Natural killer cell treated with Interleukin-12 subunit alpha and Interleukin-12 subunit beta and Interleukin-15 and Interleukin-18, amount 100 ng/mL, for 72 hours (primary cell): Measurements from ENCODE around the gene PCBP3. TPM values are rescaled to one million over a fixed set of nuclear protein-coding genes. Genes with fewer than 3 reads are reported as not detected.

Experiments
- ATAC-seq, 2 donors: fragments of 150-1000 bp; cut with Tn5 transposase in 1 of 2; sonication (Bioruptor Pico), chemical (Tn5 transposase) in 1 of 2; 2 replicates each; pipeline ENCODE4 v1.10.0; 2021
- DNase-seq: peaks from one replicate; pipeline ENCODE4 v3.0.0; 2022; ENCODE audit warnings: low spot score
- H3K27ac Mint-ChIP-seq, 2 donors: 1 replicate in 1 of 2; 2 replicates in 1 of 2; pipeline ENCODE4 v1.8.0; 2022; ENCODE audit warnings: mixed read lengths in 2 of 2, mild to moderate bottlenecking in 1 of 2, moderate library complexity in 1 of 2
- H3K27me3 Mint-ChIP-seq, 2 donors: 1 replicate in 1 of 2; 2 replicates in 1 of 2; pipeline ENCODE4 v1.8.0; 2022; ENCODE audit warnings: mixed read lengths in 2 of 2
- H3K36me3 Mint-ChIP-seq: one replicate; pipeline ENCODE4 v1.8.0; 2022; ENCODE audit warnings: mixed read lengths
- H3K4me1 Mint-ChIP-seq, 2 donors: 1 replicate in 1 of 2; 2 replicates in 1 of 2; pipeline ENCODE4 v1.8.0; 2022; ENCODE audit warnings: low read depth in 2 of 2, mixed read lengths in 2 of 2, mild to moderate bottlenecking in 1 of 2
- H3K4me3 Mint-ChIP-seq: one replicate; pipeline ENCODE4 v1.8.0; 2022; ENCODE audit warnings: mixed read lengths
- H3K9me3 Mint-ChIP-seq: 2 replicates; pipeline ENCODE4 v1.8.0; 2022; ENCODE audit warnings: mixed read lengths
- total RNA-seq, 2 donors: library from RNA; stranded (reverse); gene quantifications; one replicate each; pipeline ENCODE4 v1.2.3, GENCODE V29; 2022

The PCBP3 gene
- total RNA-seq, 2 donors from 2014 or later: 0.43 to 1.4 TPM

DNA sequence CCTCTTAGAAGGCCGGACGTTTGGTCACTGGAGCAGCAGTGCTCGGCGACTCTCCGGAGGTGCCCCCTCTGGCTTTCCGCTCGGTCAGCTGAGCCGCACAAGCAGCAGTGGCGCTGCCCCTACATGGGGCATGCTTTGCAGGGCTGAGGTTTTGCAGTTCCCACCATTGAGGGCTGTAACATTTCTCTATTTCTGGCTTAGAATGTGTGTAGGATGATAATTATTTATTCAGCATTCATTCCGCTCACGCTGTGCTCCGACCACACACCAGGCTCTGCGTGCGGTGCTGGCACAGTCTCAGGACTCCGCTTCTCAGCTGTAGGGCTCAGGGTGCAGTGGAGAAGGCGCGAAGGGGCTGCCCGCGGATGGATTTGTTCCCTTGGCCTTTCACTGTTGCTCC, 119.5 kb downstream of the PCBP3 start:
- no peak for ATAC-seq
- H3K4me1 Mint-ChIP-seq: no peaks in the 10 kb centered on the region
- H3K27me3 Mint-ChIP-seq: peaks cover 16 to 34% of the 10 kb centered on the region in 2 donors
- no peaks in the 10 kb centered on the region for H3K9me3 Mint-ChIP-seq
- H3K4me3 Mint-ChIP-seq: no peak overlapping the region
- H3K36me3 Mint-ChIP-seq: no peaks in the 10 kb centered on the region
- DNase-seq: no peak
- no peak overlapping the region for H3K27ac Mint-ChIP-seq

- Mint-ChIP-seq H3K4me1 (no peaks in the 10 kb centered on the region), H3K4me3 (no peak overlapping the region), H3K27ac (no peak overlapping the region), H3K27me3 (peaks cover 16 to 34% of the 10 kb centered on the region in 2 donors), H3K9me3 (no peaks in the 10 kb centered on the region), H3K36me3 (no peaks in the 10 kb centered on the region)
- DNase-seq (no peak), ATAC-seq (no peak)
These were observed 120.0 kb downstream of the PCBP3 start for GRCh38 chr21:45763506-45763905.

DNA sequence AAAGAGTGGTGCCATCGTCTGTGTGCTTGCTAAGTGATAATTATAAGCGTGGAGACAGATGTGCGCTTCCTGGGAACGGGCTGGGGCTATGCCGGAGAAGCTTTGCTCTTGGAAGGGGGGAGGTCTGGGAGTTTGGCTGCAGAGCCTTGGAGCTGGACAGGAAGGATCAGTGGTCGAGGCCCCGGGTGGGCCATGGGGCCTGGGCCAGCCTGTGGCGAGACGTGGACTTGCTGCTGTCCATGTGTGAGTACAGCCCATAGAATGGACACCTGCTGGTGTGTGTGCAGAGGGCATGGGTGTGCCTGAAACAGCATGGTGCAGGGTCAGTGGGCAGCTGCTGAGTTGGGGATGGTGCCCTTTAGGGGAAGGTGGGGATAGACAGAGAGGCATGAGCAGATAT, 121.3 kb downstream of the PCBP3 start:
- H3K27me3 Mint-ChIP-seq: peaks cover 7 to 21% of the 10 kb centered on the region in 2 donors
- DNase-seq: no peak
- ATAC-seq: no peak
- no peaks in the 10 kb centered on the region for H3K4me1 Mint-ChIP-seq
- no peaks in the 10 kb centered on the region for H3K36me3 Mint-ChIP-seq
- H3K4me3 Mint-ChIP-seq: no peak overlapping the region
- H3K9me3 Mint-ChIP-seq: no peaks in the 10 kb centered on the region
- H3K27ac Mint-ChIP-seq: no peak overlapping the region

GRCh38 chr21:45765375-45765774, 121.8 kb downstream of the PCBP3 start:
- Mint-ChIP-seq H3K4me3 (no peak overlapping the region), H3K4me1 (no peaks in the 10 kb centered on the region), H3K9me3 (no peaks in the 10 kb centered on the region), H3K27me3 (peaks cover 5 to 15% of the 10 kb centered on the region in 2 donors), H3K27ac (no peak overlapping the region), H3K36me3 (no peaks in the 10 kb centered on the region)
- ATAC-seq (no peak), DNase-seq (no peak)

- no peak overlapping the region for H3K4me3 Mint-ChIP-seq
- peaks cover 4 to 11% of the 10 kb centered on the region in 2 donors for H3K27me3 Mint-ChIP-seq
- DNase-seq: no peak
- H3K9me3 Mint-ChIP-seq: no peaks in the 10 kb centered on the region
- no peaks in the 10 kb centered on the region for H3K4me1 Mint-ChIP-seq
- H3K27ac Mint-ChIP-seq: no peak overlapping the region
- H3K36me3 Mint-ChIP-seq: no peaks in the 10 kb centered on the region
- ATAC-seq: no peak
These were observed 122.5 kb downstream of the PCBP3 start for GRCh38 chr21:45766055-45766454.

DNA sequence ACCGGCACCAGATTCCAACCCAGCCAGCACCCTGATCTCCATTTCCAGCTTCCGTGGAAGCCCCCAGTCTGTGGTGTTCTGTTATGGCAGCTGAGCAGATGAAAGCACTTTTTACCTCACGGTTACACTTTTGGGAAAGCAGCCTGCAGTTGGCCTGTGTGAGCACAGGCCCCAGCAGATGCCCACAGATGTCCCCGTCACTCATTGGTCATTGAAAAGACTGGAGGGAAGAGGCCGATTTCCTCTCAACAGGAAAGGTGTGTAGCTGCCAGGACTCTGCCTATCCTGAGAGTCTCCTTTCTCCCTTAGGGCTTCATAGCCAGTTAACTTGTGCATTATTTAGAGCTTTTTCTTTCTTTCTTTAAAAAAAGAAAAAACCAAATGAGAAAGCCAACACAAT, 123.0 kb downstream of the PCBP3 start:
- peaks cover 4 to 6% of the 10 kb centered on the region in 2 donors for H3K27me3 Mint-ChIP-seq
- DNase-seq (no peak), ATAC-seq (no peak)
- no peaks in the 10 kb centered on the region for H3K36me3 Mint-ChIP-seq
- no peak overlapping the region for H3K27ac Mint-ChIP-seq
- H3K4me1 Mint-ChIP-seq: no peaks in the 10 kb centered on the region
- no peaks in the 10 kb centered on the region for H3K9me3 Mint-ChIP-seq
- H3K4me3 Mint-ChIP-seq: no peak overlapping the region

DNA sequence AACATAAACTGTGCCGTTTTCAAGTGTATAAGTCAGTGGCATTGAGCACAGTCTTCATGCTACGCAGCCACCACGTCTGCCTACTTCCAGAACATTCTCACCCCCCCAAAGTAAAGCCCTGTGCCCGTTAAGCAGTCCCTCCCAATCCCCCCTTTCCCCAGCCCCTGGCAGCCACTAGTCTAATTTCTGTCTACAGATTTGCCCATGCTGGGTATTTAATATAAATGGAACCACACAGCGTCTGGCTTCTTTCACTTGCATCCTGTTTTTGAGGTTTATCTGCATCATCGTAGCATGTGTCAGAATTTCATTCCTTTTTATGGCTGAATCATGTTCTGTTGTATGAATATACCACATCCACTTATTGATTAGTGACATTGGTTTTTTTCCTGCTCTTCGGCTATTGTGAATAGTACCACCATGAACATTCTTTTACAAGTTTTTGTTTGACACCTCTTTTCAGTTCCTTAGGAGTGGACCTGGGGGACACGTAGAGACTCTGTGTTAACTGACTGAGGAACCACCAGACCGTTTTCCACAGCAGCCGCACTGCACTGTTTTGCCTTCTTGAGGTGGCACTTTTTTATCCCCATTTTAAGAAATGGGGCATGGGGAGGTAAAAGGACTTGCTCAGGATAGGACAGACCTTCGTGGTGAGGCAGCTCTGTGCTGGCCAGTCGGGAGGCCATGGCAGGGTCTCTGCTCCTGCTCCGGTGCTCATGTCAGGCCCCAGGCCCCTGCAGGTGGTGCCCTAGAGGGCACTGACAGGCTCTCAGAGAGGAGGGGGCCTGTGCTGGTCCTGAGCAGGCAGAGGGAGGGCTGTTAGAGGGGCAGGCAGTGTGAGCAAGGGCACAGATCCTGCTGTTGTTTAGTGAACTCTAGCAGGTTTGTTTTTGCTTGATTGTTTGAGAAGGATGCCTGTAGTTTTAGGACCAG, 123.8 kb downstream of the PCBP3 start:
- H3K27me3 Mint-ChIP-seq: peaks cover 3 to 5% of the 10 kb centered on the region in 2 donors
- no peak for DNase-seq
- no peaks in the 10 kb centered on the region for H3K4me1 Mint-ChIP-seq
- no peaks in the 10 kb centered on the region for H3K36me3 Mint-ChIP-seq
- no peaks in the 10 kb centered on the region for H3K9me3 Mint-ChIP-seq
- H3K27ac Mint-ChIP-seq: no peak overlapping the region
- ATAC-seq: peak in 1 of 2 donors; percentile 4
- H3K4me3 Mint-ChIP-seq: no peak overlapping the region

DNA sequence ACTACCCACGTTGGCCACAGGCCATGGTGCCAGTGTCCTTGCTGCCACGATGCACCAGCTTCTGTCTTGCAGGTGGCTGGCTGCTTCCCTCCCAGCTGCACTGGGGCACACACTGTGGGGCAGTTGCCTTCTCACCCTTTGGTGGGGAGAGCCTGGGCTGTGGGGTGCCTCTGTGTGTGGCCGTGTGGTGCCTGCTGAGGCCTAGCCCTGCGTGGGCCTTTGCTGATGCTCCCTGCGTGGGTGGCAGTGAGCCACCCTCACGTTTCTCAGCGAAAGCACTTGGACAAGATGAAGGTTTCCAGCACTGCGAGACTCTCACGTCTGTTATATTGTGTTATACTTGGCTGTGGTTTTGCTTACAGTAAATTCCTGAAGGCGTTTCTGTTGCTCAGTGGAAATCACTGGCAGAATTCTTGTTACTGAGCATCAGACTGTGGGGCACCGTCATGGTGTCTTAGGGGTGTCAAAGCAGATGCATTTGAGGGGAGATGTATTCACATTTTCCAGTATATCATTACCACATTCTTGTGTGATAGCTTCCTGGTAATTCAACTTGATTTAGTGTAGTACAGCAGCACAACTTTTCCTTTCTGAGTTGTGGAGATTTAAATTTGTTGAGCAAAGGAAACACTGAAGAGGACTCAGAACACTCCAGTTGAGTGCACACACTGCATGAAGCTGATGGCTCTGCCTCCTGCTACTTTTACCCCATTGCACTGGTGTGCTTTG, 124.7 kb downstream of the PCBP3 start:
- Mint-ChIP-seq H3K4me1 (no peaks in the 10 kb centered on the region), H3K27me3 (peaks cover 3 to 14% of the 10 kb centered on the region in 2 donors), H3K27ac (no peak overlapping the region), H3K9me3 (no peaks in the 10 kb centered on the region), H3K36me3 (no peaks in the 10 kb centered on the region), H3K4me3 (no peak overlapping the region)
- no peak for ATAC-seq
- no peak for DNase-seq

GRCh38 chr21:45768740-45769048, 125.2 kb downstream of the PCBP3 start:
- H3K27me3 Mint-ChIP-seq: peaks cover 3 to 19% of the 10 kb centered on the region in 2 donors
- no peaks in the 10 kb centered on the region for H3K4me1 Mint-ChIP-seq
- DNase-seq: no peak
- no peaks in the 10 kb centered on the region for H3K9me3 Mint-ChIP-seq
- H3K27ac Mint-ChIP-seq: no peak overlapping the region
- no peak overlapping the region for H3K4me3 Mint-ChIP-seq
- no peaks in the 10 kb centered on the region for H3K36me3 Mint-ChIP-seq
- ATAC-seq: peak in 1 of 2 donors; percentile 46

GRCh38 chr21:45769294-45769693, 125.8 kb downstream of the PCBP3 start:
- no peaks in the 10 kb centered on the region for H3K9me3 Mint-ChIP-seq
- no peak overlapping the region for H3K4me3 Mint-ChIP-seq
- ATAC-seq (peak in 1 of 2 donors; percentile 7), DNase-seq (no peak)
- no peaks in the 10 kb centered on the region for H3K4me1 Mint-ChIP-seq
- no peak overlapping the region for H3K27ac Mint-ChIP-seq
- no peaks in the 10 kb centered on the region for H3K36me3 Mint-ChIP-seq
- H3K27me3 Mint-ChIP-seq: peaks cover 3 to 23% of the 10 kb centered on the region in 2 donors

DNA sequence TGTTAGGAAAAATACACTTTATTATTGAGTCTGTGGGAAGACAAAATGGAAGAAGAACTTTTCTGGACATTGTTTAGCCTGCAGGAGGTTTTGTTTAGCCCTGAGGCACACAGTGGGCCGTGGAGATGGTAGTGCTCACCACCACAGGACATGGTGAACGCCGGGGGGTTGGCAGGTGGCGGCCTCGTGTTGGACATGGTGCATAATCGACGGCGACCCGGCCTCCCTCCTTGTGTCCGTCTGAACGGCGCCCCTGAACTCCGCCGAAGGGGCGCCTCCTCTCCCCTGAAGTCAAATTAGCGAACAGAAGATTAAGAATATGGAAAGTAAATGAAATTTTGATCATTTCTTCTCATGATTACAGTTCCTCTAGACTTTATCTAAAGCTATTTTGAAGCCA, 126.4 kb downstream of the PCBP3 start:
- no peaks in the 10 kb centered on the region for H3K36me3 Mint-ChIP-seq

GRCh38 chr21:45772180-45772579, 128.7 kb downstream of the PCBP3 start:
- H3K9me3 Mint-ChIP-seq: peaks cover 5% of the 10 kb centered on the region
- no peak overlapping the region for H3K4me3 Mint-ChIP-seq
- peaks cover 20 to 52% of the 10 kb centered on the region in 2 donors for H3K27me3 Mint-ChIP-seq
- DNase-seq (no peak), ATAC-seq (no peak)
- peaks cover 9% of the 10 kb centered on the region for H3K36me3 Mint-ChIP-seq
- no peak overlapping the region for H3K27ac Mint-ChIP-seq
- H3K4me1 Mint-ChIP-seq: no peaks in the 10 kb centered on the region

More for the DNA sequence above, 126.4 kb downstream of the PCBP3 start:
- no peak overlapping the region for H3K27ac Mint-ChIP-seq
- ATAC-seq (no peak), DNase-seq (no peak)
- no peaks in the 10 kb centered on the region for H3K4me1 Mint-ChIP-seq
- no peak overlapping the region for H3K4me3 Mint-ChIP-seq
- H3K9me3 Mint-ChIP-seq: no peaks in the 10 kb centered on the region
- H3K27me3 Mint-ChIP-seq: peaks cover 7 to 29% of the 10 kb centered on the region in 2 donors

GRCh38 chr21:45774291-45774690, 130.8 kb downstream of the PCBP3 start:
- H3K4me1 Mint-ChIP-seq: no peaks in the 10 kb centered on the region
- peaks cover 19% of the 10 kb centered on the region for H3K36me3 Mint-ChIP-seq
- H3K27me3 Mint-ChIP-seq: peaks cover 21 to 63% of the 10 kb centered on the region in 2 donors
- no peak overlapping the region for H3K27ac Mint-ChIP-seq
- no peak overlapping the region for H3K4me3 Mint-ChIP-seq
- DNase-seq: no peak
- peaks cover 10% of the 10 kb centered on the region for H3K9me3 Mint-ChIP-seq
- no peak for ATAC-seq

- Mint-ChIP-seq H3K4me1 (no peaks in the 10 kb centered on the region), H3K27ac (no peak overlapping the region), H3K9me3 (peaks cover 10% of the 10 kb centered on the region), H3K27me3 (peaks cover 26 to 68% of the 10 kb centered on the region in 2 donors), H3K36me3 (peaks cover 19% of the 10 kb centered on the region), H3K4me3 (no peak overlapping the region)
- ATAC-seq: no peak
- no peak for DNase-seq
These were observed 133.4 kb downstream of the PCBP3 start for GRCh38 chr21:45776971-45777370.
